ENCODE results near the gene OR52E2. TPM values are rescaled to one million over a fixed set of nuclear protein-coding genes. Genes with fewer than 3 reads are reported as not detected.

OR52E2 gene
- total RNA-seq, 1 donor from 2014 or later = not detected

- DNase-seq = no peak
Observed at GRCh38 chr11:5011254-5011653, 48.2 kb downstream of the OR52E2 start.

Other genes with a start within 250 kb of the OR52E2 start
- gene OR51F2, start 238.3 kb downstream of the OR52E2 start, total RNA-seq = not detected
- gene OR51S1, start 210.4 kb downstream of the OR52E2 start, total RNA-seq = not detected
- gene OR51T1, start 177.7 kb downstream of the OR52E2 start, total RNA-seq = not detected
- not detected for gene OR51A7, start 155.8 kb downstream of the OR52E2 start, total RNA-seq
- gene OR51G2, start 140.3 kb downstream of the OR52E2 start, total RNA-seq = not detected
- gene OR51G1, start 135.3 kb downstream of the OR52E2 start, total RNA-seq = not detected
- not detected for gene OR51A4, start 112.0 kb downstream of the OR52E2 start, total RNA-seq
- not detected for gene OR51A2, start 103.9 kb downstream of the OR52E2 start, total RNA-seq
- gene OR51L1, start 64.8 kb downstream of the OR52E2 start, total RNA-seq = not detected
- gene OR52J3, start 13.1 kb downstream of the OR52E2 start, total RNA-seq = not detected
- gene OR52E1, start 9.9 kb upstream of the OR52E2 start, total RNA-seq = not detected
- not detected for gene OR52A5, start 78.7 kb upstream of the OR52E2 start, total RNA-seq
- not detected for gene OR52A1, start 95.1 kb upstream of the OR52E2 start, total RNA-seq
- gene OR51V1, start 141.1 kb upstream of the OR52E2 start, total RNA-seq = not detected
- gene HBB, start 167.4 kb upstream of the OR52E2 start, total RNA-seq = 2,108 TPM
- not detected for gene HBD, start 174.9 kb upstream of the OR52E2 start, total RNA-seq
- gene HBG1, start 190.2 kb upstream of the OR52E2 start, total RNA-seq = 299 TPM
- 12,811 TPM for gene HBG2, start 195.2 kb upstream of the OR52E2 start, total RNA-seq
- 27.0 TPM for gene HBE1, start 210.3 kb upstream of the OR52E2 start, total RNA-seq
- gene OR51B4, start 242.3 kb upstream of the OR52E2 start, total RNA-seq = not detected

Data from skin of body (tissue), 2 donors.